Trophoblast cell (in vitro differentiated cells and primary cell): ENCODE measurements around the gene LHX2.

Experiments
- DNase-seq, 2 donors: peaks; one replicate each; pipeline ENCODE4 v3.0.0-alpha.2; 2016
- H2AFZ ChIP-seq: 2 replicates; pipeline ENCODE4 v1.6.1; 2013; ENCODE audit warnings: low read length, moderate library complexity, mild to moderate bottlenecking; ENCODE audit not compliant: insufficient read depth, poor library complexity
- H2AK5ac ChIP-seq: 2 replicates; pipeline ENCODE4 v1.6.1; 2013; ENCODE audit warnings: mild to moderate bottlenecking, low read length
- H2BK120ac ChIP-seq: 2 replicates; pipeline ENCODE4 v1.6.1; 2013; ENCODE audit warnings: low read length, mild to moderate bottlenecking, moderate library complexity; ENCODE audit not compliant: insufficient read depth, poor library complexity
- H2BK12ac ChIP-seq: 2 replicates; pipeline ENCODE4 v1.6.1; 2013; ENCODE audit warnings: mild to moderate bottlenecking, low read length, moderate library complexity
- H2BK5ac ChIP-seq: 2 replicates; pipeline ENCODE4 v1.6.1; 2013; ENCODE audit warnings: low read length, low read depth, moderate library complexity, mild to moderate bottlenecking; ENCODE audit not compliant: poor library complexity
- H3K14ac ChIP-seq: 2 replicates; pipeline ENCODE4 v1.6.1; 2013; ENCODE audit warnings: mild to moderate bottlenecking, low read length
- H3K18ac ChIP-seq: 2 replicates; pipeline ENCODE4 v1.6.1; 2013; ENCODE audit warnings: mild to moderate bottlenecking, low read length
- H3K23ac ChIP-seq: 2 replicates; pipeline ENCODE4 v1.6.1; 2013; ENCODE audit warnings: low read length
- H3K27ac ChIP-seq: 2 replicates; pipeline ENCODE4 v1.5.1; 2013; ENCODE audit warnings: low read depth, mild to moderate bottlenecking, inconsistent platforms, low read length, moderate library complexity
- H3K27me3 ChIP-seq: 2 replicates; pipeline ENCODE4 v1.6.1; 2013; ENCODE audit warnings: inconsistent platforms, mild to moderate bottlenecking, low read length, moderate library complexity; ENCODE audit not compliant: insufficient read depth
- H3K36me3 ChIP-seq, 2 experiments: 1 replicate in 1 of 2; 2 replicates in 1 of 2; pipeline ENCODE4 v1.6.1; 2013; ENCODE audit warnings: low read length in 2 of 2, mild to moderate bottlenecking in 2 of 2, moderate library complexity in 1 of 2; ENCODE audit not compliant: insufficient read depth in 2 of 2, control insufficient read depth in 1 of 2
- H3K4ac ChIP-seq: 2 replicates; pipeline ENCODE4 v1.6.1; 2013; ENCODE audit warnings: low read depth, mild to moderate bottlenecking, low read length, moderate library complexity
- H3K4me1 ChIP-seq, 2 experiments: 1 replicate in 1 of 2; 2 replicates in 1 of 2; pipeline ENCODE4 v1.6.1; 2013; ENCODE audit warnings: low read length in 2 of 2, mild to moderate bottlenecking in 2 of 2, moderate library complexity in 1 of 2; ENCODE audit not compliant: insufficient read depth in 2 of 2, control insufficient read depth in 1 of 2
- H3K4me2 ChIP-seq: 2 replicates; pipeline ENCODE4 v1.6.1; 2013; ENCODE audit warnings: inconsistent platforms, mild to moderate bottlenecking, low read length, moderate library complexity
- H3K4me3 ChIP-seq: 2 replicates; pipeline ENCODE4 v1.5.1; 2013; ENCODE audit warnings: mild to moderate bottlenecking, low read depth, low read length, inconsistent platforms
- H3K79me1 ChIP-seq: one replicate; pipeline ENCODE4 v1.6.1; 2013; ENCODE audit warnings: low read length
- H3K79me2 ChIP-seq: 2 replicates; pipeline ENCODE4 v1.6.1; 2013; ENCODE audit warnings: low read length, mild to moderate bottlenecking; ENCODE audit not compliant: control insufficient read depth, insufficient read depth, poor library complexity
- H3K9ac ChIP-seq: 2 replicates; pipeline ENCODE4 v1.6.1; 2013; ENCODE audit warnings: mild to moderate bottlenecking, low read length
- H3K9me3 ChIP-seq: 2 replicates; pipeline ENCODE4 v1.6.1; 2013; ENCODE audit warnings: low read depth, mild to moderate bottlenecking, control low read depth, inconsistent platforms, low read length; ENCODE audit not compliant: insufficient read depth
- H4K12ac ChIP-seq: 2 replicates; pipeline ENCODE4 v1.6.1; 2013; ENCODE audit warnings: low read depth, mild to moderate bottlenecking, low read length, moderate library complexity
- H4K8ac ChIP-seq: 2 replicates; pipeline ENCODE4 v1.6.1; 2013; ENCODE audit warnings: low read depth, mild to moderate bottlenecking, low read length, moderate library complexity
- H4K91ac ChIP-seq: one replicate; pipeline ENCODE4 v1.6.1; 2013; ENCODE audit warnings: low read depth, mild to moderate bottlenecking, low read length, moderate library complexity
- WGBS: extraction: QIAGEN DNeasy Blood & Tissue Kit; methylation state at CpG from one replicate; pipeline ENCODE4 v1.1.7; 2013; ENCODE audit warnings: missing lambda C conversion rate; ENCODE audit not compliant: insufficient read length, insufficient coverage; ENCODE audit errors: extremely low coverage; 5-methylcytosine and 5-hydroxymethylcytosine counted together

The LHX2 gene

DNA sequence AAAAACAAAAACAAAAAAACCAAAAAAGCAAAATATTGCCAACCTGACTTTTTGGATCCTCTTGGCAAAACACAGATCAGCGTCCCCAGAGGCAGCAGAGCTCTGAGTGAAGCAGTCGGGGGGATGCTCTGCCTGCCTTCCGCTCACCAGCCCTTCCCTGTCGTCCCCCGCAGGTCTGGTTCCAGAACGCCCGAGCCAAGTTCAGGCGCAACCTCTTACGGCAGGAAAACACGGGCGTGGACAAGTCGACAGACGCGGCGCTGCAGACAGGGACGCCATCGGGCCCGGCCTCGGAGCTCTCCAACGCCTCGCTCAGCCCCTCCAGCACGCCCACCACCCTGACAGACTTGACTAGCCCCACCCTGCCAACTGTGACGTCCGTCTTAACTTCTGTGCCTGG lies 20.7 kb downstream of the LHX2 start:
- peak overlapping the region; percentile 50 for H2AFZ ChIP-seq
- peaks cover 11% of the 10 kb centered on the region for H3K27me3 ChIP-seq
- no peak overlapping the region for H4K12ac ChIP-seq
- H2BK120ac ChIP-seq: no peak overlapping the region
- no peak overlapping the region for H3K9ac ChIP-seq
- no peak overlapping the region for H3K4me3 ChIP-seq
- no peak overlapping the region for H3K4ac ChIP-seq
- no peak overlapping the region for H2BK12ac ChIP-seq
- H3K9me3 ChIP-seq: no peaks in the 10 kb centered on the region
- no peaks in the 10 kb centered on the region for H3K36me3 ChIP-seq
- H4K8ac ChIP-seq: no peak overlapping the region
- H3K14ac ChIP-seq: no peak overlapping the region
- no peaks in the 10 kb centered on the region for H3K79me2 ChIP-seq
- no peak overlapping the region for H2AK5ac ChIP-seq
- H3K23ac ChIP-seq: no peak overlapping the region
- no peak overlapping the region for H4K91ac ChIP-seq
- H2BK5ac ChIP-seq: no peak overlapping the region
- no CpG with 5 or more reads among the region's 24 CpGs for WGBS
- no peaks in the 10 kb centered on the region for H3K4me1 ChIP-seq
- DNase-seq: no peak
- H3K79me1 ChIP-seq: no peaks in the 10 kb centered on the region
- no peak overlapping the region for H3K18ac ChIP-seq
- no peak overlapping the region for H3K27ac ChIP-seq
- H3K4me2 ChIP-seq: peak overlapping the region; percentile 43

DNA sequence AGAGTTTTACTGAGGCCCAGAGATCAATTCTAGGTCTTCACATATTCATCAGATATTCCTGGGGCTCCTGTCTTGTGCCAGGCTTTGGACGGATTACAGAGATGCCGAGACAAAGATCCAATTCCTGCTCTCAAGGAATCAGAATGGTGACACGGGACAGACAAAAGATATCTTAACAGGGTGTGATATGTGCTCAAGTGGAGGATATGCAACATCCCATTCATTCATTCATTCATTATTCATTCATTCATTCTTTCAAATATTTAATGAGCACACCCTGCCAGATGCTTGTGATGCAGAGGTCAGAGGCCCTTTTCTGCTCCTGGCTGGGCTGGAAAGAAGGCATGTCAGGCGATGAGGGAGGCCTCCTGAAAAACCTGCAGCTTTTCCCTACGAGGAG lies 21.8 kb downstream of the LHX2 start:
- no peak overlapping the region for H3K18ac ChIP-seq
- H2BK12ac ChIP-seq: no peak overlapping the region
- no peak overlapping the region for H2BK120ac ChIP-seq
- H2BK5ac ChIP-seq: no peak overlapping the region
- no peaks in the 10 kb centered on the region for H3K4me1 ChIP-seq
- H4K12ac ChIP-seq: no peak overlapping the region
- no peak overlapping the region for H3K14ac ChIP-seq
- H2AFZ ChIP-seq: no peak overlapping the region
- H4K91ac ChIP-seq: no peak overlapping the region
- no peak for DNase-seq
- WGBS: no CpG with 5 or more reads among the region's 5 CpGs
- H3K36me3 ChIP-seq: no peaks in the 10 kb centered on the region
- H3K4me2 ChIP-seq: no peak overlapping the region
- no peak overlapping the region for H3K27ac ChIP-seq
- H3K4me3 ChIP-seq: no peak overlapping the region
- H3K79me1 ChIP-seq: no peaks in the 10 kb centered on the region
- no peak overlapping the region for H3K4ac ChIP-seq
- H3K23ac ChIP-seq: no peak overlapping the region
- no peaks in the 10 kb centered on the region for H3K9me3 ChIP-seq
- no peaks in the 10 kb centered on the region for H3K79me2 ChIP-seq
- H2AK5ac ChIP-seq: no peak overlapping the region
- H3K9ac ChIP-seq: no peak overlapping the region
- peaks cover 11% of the 10 kb centered on the region for H3K27me3 ChIP-seq
- H4K8ac ChIP-seq: no peak overlapping the region

DNA sequence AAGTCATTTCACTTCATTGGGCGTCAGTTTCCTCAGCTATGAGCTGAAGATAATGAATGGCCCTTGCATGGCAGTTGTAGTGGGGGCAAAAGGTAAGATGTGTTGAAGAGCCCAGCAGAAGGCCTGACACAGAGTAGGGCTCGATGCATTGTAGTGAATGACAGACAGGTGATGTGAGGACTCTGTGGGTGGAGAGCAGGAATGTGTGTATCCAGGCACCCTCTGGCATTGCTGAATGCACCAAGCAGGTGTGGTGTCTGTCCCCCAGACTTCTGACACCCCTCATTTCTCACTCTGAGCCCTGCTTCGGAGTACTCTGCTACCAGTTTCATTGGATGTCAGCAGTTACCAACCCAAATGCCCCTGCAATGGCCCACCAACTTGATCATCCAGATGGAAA lies 22.4 kb downstream of the LHX2 start:
- no peak overlapping the region for H3K4ac ChIP-seq
- H3K36me3 ChIP-seq: no peaks in the 10 kb centered on the region
- H2BK120ac ChIP-seq: no peak overlapping the region
- no peak overlapping the region for H4K91ac ChIP-seq
- peaks cover 11% of the 10 kb centered on the region for H3K27me3 ChIP-seq
- no peak overlapping the region for H3K4me3 ChIP-seq
- H3K14ac ChIP-seq: no peak overlapping the region
- no peak overlapping the region for H3K27ac ChIP-seq
- no peak overlapping the region for H3K23ac ChIP-seq
- no peaks in the 10 kb centered on the region for H3K4me1 ChIP-seq
- no peak overlapping the region for H3K18ac ChIP-seq
- H3K79me2 ChIP-seq: no peaks in the 10 kb centered on the region
- no peak overlapping the region for H3K9ac ChIP-seq
- no peaks in the 10 kb centered on the region for H3K79me1 ChIP-seq
- no peak overlapping the region for H4K12ac ChIP-seq
- no peak overlapping the region for H2AFZ ChIP-seq
- H3K4me2 ChIP-seq: peak overlapping the region; percentile 7
- H3K9me3 ChIP-seq: no peaks in the 10 kb centered on the region
- WGBS: no CpG with 5 or more reads among the region's 3 CpGs
- no peak for DNase-seq
- no peak overlapping the region for H2BK5ac ChIP-seq
- H2BK12ac ChIP-seq: no peak overlapping the region
- H4K8ac ChIP-seq: no peak overlapping the region
- no peak overlapping the region for H2AK5ac ChIP-seq

- H3K79me2 ChIP-seq: no peaks in the 10 kb centered on the region
- no peaks in the 10 kb centered on the region for H3K36me3 ChIP-seq
- H3K14ac ChIP-seq: no peak overlapping the region
- H3K4me2 ChIP-seq: no peak overlapping the region
- no peak overlapping the region for H3K9ac ChIP-seq
- H3K79me1 ChIP-seq: no peaks in the 10 kb centered on the region
- peaks cover 11% of the 10 kb centered on the region for H3K27me3 ChIP-seq
- H2BK12ac ChIP-seq: no peak overlapping the region
- no peak overlapping the region for H4K8ac ChIP-seq
- no peak overlapping the region for H2BK5ac ChIP-seq
- H2AK5ac ChIP-seq: no peak overlapping the region
- no peak overlapping the region for H3K4ac ChIP-seq
- no peak overlapping the region for H3K27ac ChIP-seq
- no peaks in the 10 kb centered on the region for H3K4me1 ChIP-seq
- H3K4me3 ChIP-seq: no peak overlapping the region
- no CpG with 5 or more reads among the region's 17 CpGs for WGBS
- H4K12ac ChIP-seq: no peak overlapping the region
- no peaks in the 10 kb centered on the region for H3K9me3 ChIP-seq
- no peak overlapping the region for H3K23ac ChIP-seq
- H3K18ac ChIP-seq: no peak overlapping the region
- H2BK120ac ChIP-seq: no peak overlapping the region
- H2AFZ ChIP-seq: no peak overlapping the region
- peak; percentile 84 to 87 for DNase-seq
- H4K91ac ChIP-seq: no peak overlapping the region
These were observed 23.6 kb downstream of the LHX2 start for GRCh38 chr9:124035001-124035650.
